CD8-positive, alpha-beta memory T cell (primary cell): Measurements from ENCODE around the gene PLXNA1. TPM values are rescaled to one million over a fixed set of nuclear protein-coding genes. Genes with fewer than 3 reads are reported as not detected.

ENCODE experiments used
- CTCF ChIA-PET: fragments of 350-600 bp; sonication (Branson Sonifier 250); formaldehyde crosslinking; loops from one replicate; lab custom pipeline; 2021; ENCODE audit warnings: antibody characterized with exemption; lab: Charles Lee
- POLR2A ChIA-PET: fragments of 350-600 bp; sonication (Branson Sonifier 250); formaldehyde crosslinking; loops from one replicate; lab custom pipeline; 2021; ENCODE audit warnings: antibody characterized with exemption; lab: Charles Lee
- DNase-seq, 5 donors: peaks; one replicate each; pipeline versions ENCODE4 v3.0.0 to v3.0.0-alpha.2; 2020 to 2022; ENCODE audit warnings: mixed read lengths in 1 of 5
- H3K27ac ChIP-seq: one replicate; pipeline ENCODE4 v1.7.0; 2013; ENCODE audit warnings: low read depth, mild to moderate bottlenecking, low read length, moderate library complexity
- H3K27me3 ChIP-seq: 2 replicates; pipeline ENCODE4 v1.7.0; 2013; ENCODE audit warnings: low read length, mild to moderate bottlenecking; ENCODE audit not compliant: insufficient read depth, poor library complexity, severe bottlenecking
- H3K36me3 ChIP-seq: 2 replicates; pipeline ENCODE4 v1.7.0; 2013; ENCODE audit warnings: mild to moderate bottlenecking, low read length, moderate library complexity; ENCODE audit not compliant: insufficient read depth
- H3K4me1 ChIP-seq: 2 replicates; pipeline ENCODE4 v1.7.0; 2013; ENCODE audit warnings: mild to moderate bottlenecking, low read length, moderate library complexity; ENCODE audit not compliant: insufficient read depth
- H3K4me3 ChIP-seq: 2 replicates; pipeline ENCODE4 v1.7.0; 2013; ENCODE audit warnings: mild to moderate bottlenecking, low read length
- H3K9me3 ChIP-seq: 2 replicates; pipeline ENCODE4 v1.7.0; 2013; ENCODE audit warnings: mild to moderate bottlenecking, low read length
- H3K27ac Mint-ChIP-seq, 8 donors: one replicate each; pipeline ENCODE4 v1.8.0; 2020 to 2021; ENCODE audit warnings: mixed read lengths in 8 of 8, mild to moderate bottlenecking in 6 of 8, inconsistent platforms in 3 of 8, moderate library complexity in 3 of 8
- H3K27me3 Mint-ChIP-seq, 2 donors: one replicate each; pipeline ENCODE4 v1.8.0; 2020 to 2021; ENCODE audit warnings: mixed read lengths in 2 of 2, mild to moderate bottlenecking in 1 of 2, moderate library complexity in 1 of 2
- H3K36me3 Mint-ChIP-seq, 3 donors: one replicate each; pipeline ENCODE4 v1.8.0; 2020 to 2021; ENCODE audit warnings: mixed read lengths in 3 of 3, inconsistent platforms in 1 of 3, mild to moderate bottlenecking in 1 of 3
- H3K4me1 Mint-ChIP-seq, 3 donors: one replicate each; pipeline ENCODE4 v1.8.0; 2020 to 2021; ENCODE audit warnings: mixed read lengths in 3 of 3, inconsistent platforms in 1 of 3, mild to moderate bottlenecking in 1 of 3
- H3K4me3 Mint-ChIP-seq, 7 donors: one replicate each; pipeline ENCODE4 v1.8.0; 2020 to 2021; ENCODE audit warnings: mixed read lengths in 7 of 7, mild to moderate bottlenecking in 6 of 7, moderate library complexity in 4 of 7, inconsistent platforms in 2 of 7
- H3K9me3 Mint-ChIP-seq, 5 donors: one replicate each; pipeline ENCODE4 v1.8.0; 2020 to 2022; ENCODE audit warnings: mixed read lengths in 5 of 5, mild to moderate bottlenecking in 3 of 5, moderate library complexity in 2 of 5, inconsistent platforms in 1 of 5
- polyA plus RNA-seq: library from polyadenylated mRNA; unstranded; fragments of 300-500 nt; fragmentation: Illumina TruSeq; gene quantifications from one replicate; pipeline ENCODE4 v1.2.3, GENCODE V29; 2021
- total RNA-seq, 2 experiments: library from RNA; stranded (reverse); gene quantifications; one replicate each; pipeline ENCODE4 v1.2.3, GENCODE V29; 2021

Gene PLXNA1
- total and polyA plus RNA-seq, 3 experiments from 2014 or later: 1.0 to 15.9 (median 14.4) TPM

DNA sequence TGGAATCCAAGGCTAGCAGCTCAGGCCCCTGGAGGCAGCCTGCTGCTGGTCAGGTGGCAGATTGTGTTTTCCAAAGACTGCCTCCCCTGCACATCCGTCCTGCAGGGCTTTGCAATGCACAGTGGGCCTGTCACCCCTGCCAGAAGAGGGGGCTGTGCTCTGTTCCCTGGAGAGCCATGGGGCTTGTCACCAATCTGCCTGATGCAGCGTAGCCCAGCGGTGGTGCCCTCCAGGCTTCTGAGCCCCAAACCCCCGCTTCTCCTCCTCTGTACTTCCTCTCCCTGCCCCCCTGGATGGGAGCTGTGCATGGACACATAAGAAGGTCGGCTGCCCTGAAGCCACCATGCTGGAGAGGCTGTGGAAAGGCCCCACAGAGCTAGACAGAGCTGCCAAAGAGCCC is 10.0 kb upstream of the PLXNA1 start:
- Histone ChIP-seq H3K4me3 (no peak overlapping the region), H3K27ac (no peak overlapping the region), H3K27me3 (no peaks in the 10 kb centered on the region), H3K36me3 (no peaks in the 10 kb centered on the region), H3K4me1 (no peaks in the 10 kb centered on the region), H3K9me3 (no peaks in the 10 kb centered on the region)
- POLR2A ChIA-PET: no interaction called here
- Mint-ChIP-seq H3K27ac (no peak overlapping the region), H3K4me3 (no peak overlapping the region), H3K36me3 (peaks cover 0 to 22% (median 4%) of the 10 kb centered on the region in 3 donors), H3K9me3 (peaks cover 8 to 18% (median 14%) of the 10 kb centered on the region in 5 donors), H3K4me1 (no peaks in the 10 kb centered on the region), H3K27me3 (peaks cover 16 to 30% of the 10 kb centered on the region in 2 donors)
- no peak for DNase-seq
- CTCF ChIA-PET: interaction anchor here (5.4 kb wide), 1 partner anchor 10 kb away, joined by 27 read pairs; the partner anchor contains the start of gene PLXNA1

DNA sequence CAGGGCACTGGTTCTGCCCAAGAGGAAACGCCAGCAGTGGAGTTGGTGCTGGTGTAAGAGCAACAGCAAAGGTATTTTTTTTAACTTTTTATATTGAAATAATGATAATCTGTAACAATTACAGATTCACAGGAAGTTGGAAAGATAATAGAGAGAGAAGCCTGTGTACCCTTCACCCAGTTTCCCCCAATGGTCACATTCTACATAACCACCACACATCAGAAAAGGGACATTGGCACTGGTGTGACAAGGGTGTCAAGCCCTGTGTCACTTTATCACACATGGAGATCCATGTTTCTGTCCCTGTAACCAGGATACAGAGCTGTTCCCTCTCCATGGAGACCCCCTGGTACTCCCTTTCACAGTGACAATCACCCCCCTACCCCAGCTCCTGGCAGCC is 9.1 kb upstream of the PLXNA1 start:
- no peak overlapping the region for H3K4me3 ChIP-seq
- Mint-ChIP-seq H3K27ac (no peak overlapping the region), H3K4me1 (no peaks in the 10 kb centered on the region), H3K4me3 (no peak overlapping the region), H3K27me3 (peaks cover 18 to 38% of the 10 kb centered on the region in 2 donors), H3K36me3 (peaks cover 0 to 22% (median 4%) of the 10 kb centered on the region in 3 donors), H3K9me3 (peaks cover 8 to 18% (median 14%) of the 10 kb centered on the region in 5 donors)
- no peaks in the 10 kb centered on the region for H3K9me3 ChIP-seq
- H3K27me3 ChIP-seq: no peaks in the 10 kb centered on the region
- no peaks in the 10 kb centered on the region for H3K4me1 ChIP-seq
- no peak for DNase-seq
- POLR2A ChIA-PET: no interaction called here
- H3K36me3 ChIP-seq: no peaks in the 10 kb centered on the region
- CTCF ChIA-PET: interaction anchor here (5.4 kb wide), 1 partner anchor 9 kb away, joined by 27 read pairs; the partner anchor contains the start of gene PLXNA1
- H3K27ac ChIP-seq: no peak overlapping the region

DNA sequence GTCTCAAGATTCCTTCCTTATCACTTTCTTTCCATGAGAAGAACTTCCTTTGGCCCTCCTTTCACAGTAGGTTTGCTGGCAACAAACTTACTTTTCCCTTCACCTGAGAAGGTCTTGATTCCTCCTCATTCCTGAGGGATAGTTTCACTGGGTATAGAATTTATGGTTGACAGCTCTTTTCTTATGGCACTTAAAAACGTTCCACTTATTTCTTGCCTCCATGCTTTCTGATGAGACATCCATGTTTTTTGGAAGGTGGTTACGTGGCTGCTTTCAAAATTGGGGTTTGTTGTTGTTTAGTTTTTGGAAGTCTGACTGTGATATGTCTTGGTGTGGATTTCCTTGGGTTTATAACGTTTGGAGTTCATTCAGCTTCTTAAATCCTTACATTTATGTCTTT is 8.2 kb upstream of the PLXNA1 start:
- Mint-ChIP-seq H3K4me1 (no peaks in the 10 kb centered on the region), H3K27ac (peak overlapping the region in 1 of 8 donors; percentile 7), H3K9me3 (peaks cover 8 to 18% (median 14%) of the 10 kb centered on the region in 5 donors), H3K4me3 (no peak overlapping the region), H3K36me3 (peaks cover 0 to 22% (median 4%) of the 10 kb centered on the region in 3 donors), H3K27me3 (peaks cover 18 to 34% of the 10 kb centered on the region in 2 donors)
- no peaks in the 10 kb centered on the region for H3K9me3 ChIP-seq
- ChIA-PET POLR2A (no interaction called here), CTCF (interaction anchor here (5.4 kb wide), 1 partner anchor 8 kb away, joined by 27 read pairs; the partner anchor contains the start of gene PLXNA1)
- DNase-seq: no peak
- no peak overlapping the region for H3K27ac ChIP-seq
- no peaks in the 10 kb centered on the region for H3K4me1 ChIP-seq
- H3K27me3 ChIP-seq: no peaks in the 10 kb centered on the region
- no peaks in the 10 kb centered on the region for H3K36me3 ChIP-seq
- H3K4me3 ChIP-seq: no peak overlapping the region

DNA sequence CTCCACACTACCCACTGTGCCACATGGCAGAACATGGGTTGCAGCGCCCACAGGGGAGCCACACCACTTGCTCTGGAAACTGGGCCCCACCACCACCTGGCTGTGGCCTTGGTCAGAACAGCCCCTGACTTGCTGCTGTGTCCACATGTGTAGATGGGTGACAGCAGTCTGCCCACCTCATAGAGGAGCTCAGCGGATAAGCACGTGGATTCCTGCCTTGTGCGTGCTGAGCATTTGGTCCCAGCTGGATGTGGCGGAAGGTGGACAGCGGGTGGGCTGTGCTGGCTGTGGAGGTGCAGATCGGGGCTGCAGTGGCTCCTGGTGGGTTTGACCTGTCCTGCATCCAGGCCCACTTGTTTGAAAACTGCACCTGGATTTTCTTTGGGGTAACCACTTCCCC is 6.0 kb upstream of the PLXNA1 start:
- DNase-seq: no peak
- peaks cover 7 to 8% (median 7%) of the 10 kb centered on the region in 3 donors for H3K4me1 Mint-ChIP-seq
- H3K27me3 Mint-ChIP-seq: peaks cover 15 to 28% of the 10 kb centered on the region in 2 donors
- no peak overlapping the region for H3K27ac Mint-ChIP-seq
- no peak overlapping the region for H3K4me3 Mint-ChIP-seq
- CTCF ChIA-PET: no interaction called here
- H3K27ac ChIP-seq: no peak overlapping the region
- H3K4me3 ChIP-seq: no peak overlapping the region
- H3K4me1 ChIP-seq: peaks cover 6% of the 10 kb centered on the region
- POLR2A ChIA-PET: no interaction called here
- H3K36me3 Mint-ChIP-seq: peaks cover 0 to 22% (median 4%) of the 10 kb centered on the region in 3 donors
- H3K27me3 ChIP-seq: no peaks in the 10 kb centered on the region
- no peaks in the 10 kb centered on the region for H3K9me3 ChIP-seq
- peaks cover 8 to 18% (median 14%) of the 10 kb centered on the region in 5 donors for H3K9me3 Mint-ChIP-seq
- no peaks in the 10 kb centered on the region for H3K36me3 ChIP-seq

DNA sequence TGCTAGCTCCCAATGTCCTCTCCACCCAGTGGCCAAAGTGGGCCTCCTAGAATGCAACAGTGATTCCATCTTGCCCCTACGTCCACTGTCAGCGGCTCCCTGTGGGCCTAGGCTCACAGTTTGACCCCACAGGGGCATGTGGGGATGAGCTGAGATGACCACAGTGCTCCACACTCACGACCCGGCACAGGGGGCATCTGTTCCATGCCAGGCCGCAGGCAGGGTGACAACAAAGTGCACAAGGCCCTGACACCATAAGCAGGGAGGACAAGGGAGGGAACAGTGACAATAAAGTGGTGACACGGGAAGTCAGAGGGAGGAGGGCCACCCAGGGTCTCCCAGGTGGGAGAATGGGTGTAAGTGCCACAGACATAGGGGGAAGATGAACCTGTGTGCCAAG is 5.1 kb upstream of the PLXNA1 start:
- no peaks in the 10 kb centered on the region for H3K9me3 ChIP-seq
- Mint-ChIP-seq H3K9me3 (peaks cover 8 to 18% (median 14%) of the 10 kb centered on the region in 5 donors), H3K4me1 (peaks cover 11 to 14% (median 12%) of the 10 kb centered on the region in 3 donors), H3K27me3 (peaks cover 15 to 26% of the 10 kb centered on the region in 2 donors), H3K36me3 (peaks cover 0 to 22% (median 4%) of the 10 kb centered on the region in 3 donors), H3K4me3 (no peak overlapping the region), H3K27ac (peak overlapping the region in 1 of 8 donors; percentile 70)
- no peak overlapping the region for H3K4me3 ChIP-seq
- peaks cover 10% of the 10 kb centered on the region for H3K4me1 ChIP-seq
- ChIA-PET CTCF (no interaction called here), POLR2A (no interaction called here)
- DNase-seq: no peak
- H3K36me3 ChIP-seq: no peaks in the 10 kb centered on the region
- H3K27me3 ChIP-seq: no peaks in the 10 kb centered on the region
- no peak overlapping the region for H3K27ac ChIP-seq

DNA sequence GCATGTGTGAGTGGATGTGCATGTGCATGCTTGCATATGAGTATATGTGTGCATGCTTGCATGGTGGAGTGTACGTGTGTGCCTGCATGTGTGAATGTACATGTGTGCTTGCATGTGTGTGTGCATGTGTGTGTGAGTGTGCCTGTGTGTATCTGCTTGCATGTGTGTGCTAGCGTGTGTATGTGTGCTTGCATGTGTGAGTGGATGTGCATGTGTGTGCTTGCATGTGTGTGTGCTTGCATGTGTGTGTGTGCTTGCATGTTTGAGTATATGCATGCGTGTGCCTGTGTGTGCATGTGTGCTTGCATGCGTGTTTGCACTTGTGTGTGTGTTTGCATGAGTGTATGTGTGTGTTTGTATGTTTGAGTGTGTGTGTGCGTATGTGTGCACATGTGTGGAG is 4.6 kb upstream of the PLXNA1 start:
- no peak for DNase-seq
- Histone ChIP-seq H3K9me3 (no peaks in the 10 kb centered on the region), H3K4me3 (no peak overlapping the region), H3K4me1 (peaks cover 10% of the 10 kb centered on the region), H3K27me3 (no peaks in the 10 kb centered on the region), H3K27ac (no peak overlapping the region), H3K36me3 (no peaks in the 10 kb centered on the region)
- Mint-ChIP-seq H3K4me3 (peak overlapping the region in 1 of 7 donors; percentile 83), H3K36me3 (peaks cover 0 to 22% (median 4%) of the 10 kb centered on the region in 3 donors), H3K4me1 (peaks cover 11 to 14% (median 12%) of the 10 kb centered on the region in 3 donors), H3K27ac (peak overlapping the region in 1 of 8 donors; percentile 70), H3K27me3 (peaks cover 15 to 26% of the 10 kb centered on the region in 2 donors), H3K9me3 (peaks cover 8 to 18% (median 14%) of the 10 kb centered on the region in 5 donors)
- ChIA-PET POLR2A (no interaction called here), CTCF (no interaction called here)

DNA sequence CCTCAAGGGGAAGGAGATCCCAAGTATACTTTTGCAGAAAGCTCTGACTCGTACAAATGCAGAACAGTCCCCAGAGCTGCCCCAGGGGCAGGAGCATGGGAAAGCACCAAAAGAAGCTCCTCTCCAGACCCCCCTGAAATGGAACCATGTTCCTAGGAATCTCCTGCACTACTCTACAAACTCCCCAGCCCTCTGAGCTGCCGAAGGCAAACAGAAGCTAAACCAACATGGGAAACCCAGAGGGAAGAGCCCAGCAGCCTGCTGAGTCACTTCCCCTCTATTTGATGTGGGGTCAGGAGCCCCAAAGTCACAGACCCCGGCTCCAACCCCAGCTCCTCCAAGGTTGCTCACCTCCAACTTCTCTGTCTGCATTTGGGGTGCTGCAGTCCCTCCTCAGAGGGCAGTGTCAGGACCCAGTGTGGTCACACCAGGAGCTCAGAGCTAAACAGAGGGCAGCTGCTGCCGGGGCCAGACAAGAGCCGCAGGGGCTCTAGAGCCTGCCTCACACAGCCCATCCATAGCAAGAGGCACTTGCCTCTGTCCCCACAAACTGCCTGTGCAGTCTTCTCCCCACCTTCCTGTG is 3.8 kb upstream of the PLXNA1 start:
- CTCF ChIA-PET: interaction anchor here (1.1 kb wide), 1 partner anchor 9 kb away, joined by 3 read pairs; no protein-coding TSS in a partner anchor
- no peak overlapping the region for H3K4me3 Mint-ChIP-seq
- H3K4me1 Mint-ChIP-seq: peaks cover 11 to 14% (median 12%) of the 10 kb centered on the region in 3 donors

DNA sequence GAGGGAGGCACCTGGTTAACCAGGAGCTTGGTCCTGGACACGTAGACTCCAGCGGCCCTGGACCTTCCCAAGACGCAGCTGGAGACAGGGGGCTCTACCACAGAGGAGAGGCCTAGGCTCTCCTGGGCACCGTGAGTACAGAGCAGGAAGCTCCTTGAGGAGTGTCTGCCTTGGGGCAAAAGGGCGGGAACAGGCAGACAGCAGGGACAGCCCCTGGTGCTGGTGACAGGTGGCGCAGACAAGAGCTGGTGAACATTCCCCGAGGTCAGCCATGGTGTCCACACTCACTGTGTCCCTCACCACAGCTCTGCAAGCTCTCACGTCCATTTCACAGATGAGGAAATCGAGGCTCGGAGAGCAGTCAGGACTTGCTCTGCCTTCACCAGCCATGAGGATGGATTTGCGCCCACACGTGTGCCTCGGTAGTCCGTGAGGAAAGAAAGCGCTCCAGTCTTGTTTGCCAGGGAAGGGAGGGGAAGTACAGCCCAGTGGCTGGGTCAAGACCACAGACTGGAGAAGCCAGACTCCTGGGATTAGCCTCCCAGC is 2.6 kb upstream of the PLXNA1 start:
- Histone ChIP-seq H3K9me3 (no peaks in the 10 kb centered on the region), H3K4me1 (peaks cover 10% of the 10 kb centered on the region), H3K27ac (no peak overlapping the region), H3K4me3 (no peak overlapping the region), H3K36me3 (no peaks in the 10 kb centered on the region), H3K27me3 (no peaks in the 10 kb centered on the region)
- Mint-ChIP-seq H3K4me1 (peaks cover 11 to 17% (median 12%) of the 10 kb centered on the region in 3 donors), H3K27ac (peak overlapping the region in 1 of 8 donors; percentile 96), H3K27me3 (peaks cover 9 to 13% of the 10 kb centered on the region in 2 donors), H3K36me3 (peaks cover 0 to 3% (median 0%) of the 10 kb centered on the region in 3 donors), H3K4me3 (peak overlapping the region in 1 of 7 donors; percentile 87), H3K9me3 (peaks cover 0 to 2% (median 0%) of the 10 kb centered on the region in 5 donors)
- ChIA-PET POLR2A (no interaction called here), CTCF (no interaction called here)
- DNase-seq: no peak

More for the DNA sequence above, 3.8 kb upstream of the PLXNA1 start:
- Mint-ChIP-seq H3K9me3 (peaks cover 8 to 11% (median 11%) of the 10 kb centered on the region in 5 donors), H3K27me3 (peaks cover 15 to 24% of the 10 kb centered on the region in 2 donors), H3K36me3 (peaks cover 0 to 14% (median 4%) of the 10 kb centered on the region in 3 donors), H3K27ac (peak overlapping the region in 1 of 8 donors; percentile 96)
- peaks cover 10% of the 10 kb centered on the region for H3K4me1 ChIP-seq
- no peaks in the 10 kb centered on the region for H3K36me3 ChIP-seq
- POLR2A ChIA-PET: no interaction called here
- H3K27ac ChIP-seq: no peak overlapping the region
- no peaks in the 10 kb centered on the region for H3K27me3 ChIP-seq
- no peak overlapping the region for H3K4me3 ChIP-seq
- no peak for DNase-seq
- H3K9me3 ChIP-seq: no peaks in the 10 kb centered on the region
